GM12865 (cell line): ENCODE results near the gene SPDYC.
A peak's percentile ranks its signal among the peaks of the same experiment; 100 is the strongest.

Source experiments
- DNase-seq: peaks from one replicate; pipeline ENCODE4 v3.0.0; 2010; ENCODE audit warnings: low read depth
- H3K4me3 ChIP-seq: 2 replicates; pipeline ENCODE4 v1.5.1; 2011; ENCODE audit warnings: mild to moderate bottlenecking, low read depth, low read length, control low read depth
- TF ChIP-seq, protein P1 (sequence below): IDR thresholded peaks from 2 replicates; pipeline ENCODE4 v1.5.1; 2011; ENCODE audit warnings: low read length, control low read depth, low read depth, inconsistent platforms; ENCODE audit not compliant: insufficient read depth; ENCODE audit errors: missing control alignments

The SPDYC gene

DNA sequence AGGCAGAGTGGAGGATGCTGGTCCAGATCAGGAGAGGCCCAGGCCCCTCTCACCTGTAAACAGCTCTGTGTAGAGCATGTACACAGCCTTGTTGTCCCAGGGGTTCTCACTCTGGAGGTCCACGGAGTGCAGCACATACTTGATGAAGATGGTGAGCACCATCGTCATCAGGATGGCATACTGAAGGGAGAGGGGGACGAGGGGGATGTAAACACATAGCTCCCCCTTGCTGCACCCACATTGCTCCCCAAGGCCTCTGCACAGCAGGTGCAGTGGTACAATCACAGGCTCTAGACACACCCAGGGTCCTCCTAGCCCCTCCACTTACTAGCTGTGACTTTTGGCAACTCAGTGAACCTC is 38.6 kb upstream of the SPDYC start:
- TF ChIP-seq, protein P1, sequence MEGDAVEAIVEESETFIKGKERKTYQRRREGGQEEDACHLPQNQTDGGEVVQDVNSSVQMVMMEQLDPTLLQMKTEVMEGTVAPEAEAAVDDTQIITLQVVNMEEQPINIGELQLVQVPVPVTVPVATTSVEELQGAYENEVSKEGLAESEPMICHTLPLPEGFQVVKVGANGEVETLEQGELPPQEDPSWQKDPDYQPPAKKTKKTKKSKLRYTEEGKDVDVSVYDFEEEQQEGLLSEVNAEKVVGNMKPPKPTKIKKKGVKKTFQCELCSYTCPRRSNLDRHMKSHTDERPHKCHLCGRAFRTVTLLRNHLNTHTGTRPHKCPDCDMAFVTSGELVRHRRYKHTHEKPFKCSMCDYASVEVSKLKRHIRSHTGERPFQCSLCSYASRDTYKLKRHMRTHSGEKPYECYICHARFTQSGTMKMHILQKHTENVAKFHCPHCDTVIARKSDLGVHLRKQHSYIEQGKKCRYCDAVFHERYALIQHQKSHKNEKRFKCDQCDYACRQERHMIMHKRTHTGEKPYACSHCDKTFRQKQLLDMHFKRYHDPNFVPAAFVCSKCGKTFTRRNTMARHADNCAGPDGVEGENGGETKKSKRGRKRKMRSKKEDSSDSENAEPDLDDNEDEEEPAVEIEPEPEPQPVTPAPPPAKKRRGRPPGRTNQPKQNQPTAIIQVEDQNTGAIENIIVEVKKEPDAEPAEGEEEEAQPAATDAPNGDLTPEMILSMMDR: no peak
- DNase-seq: no peak
- no peak overlapping the region for H3K4me3 ChIP-seq

DNA sequence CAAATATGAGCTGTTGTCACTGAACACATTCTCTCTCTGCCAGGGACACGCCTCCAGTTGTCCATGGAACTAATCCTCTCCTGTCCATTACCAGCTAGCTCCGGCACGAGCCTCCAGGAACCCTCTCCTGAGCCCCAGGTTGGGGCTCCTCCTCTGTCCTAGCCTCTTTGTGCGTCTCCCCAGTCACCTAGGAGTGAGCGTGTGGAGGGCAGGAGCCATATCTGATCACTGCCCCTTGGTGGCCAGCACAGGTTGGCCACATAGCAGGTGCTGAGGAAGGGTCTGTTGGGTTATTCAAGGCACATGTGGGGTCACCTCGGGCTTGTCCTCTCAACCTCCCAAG is 38.2 kb upstream of the SPDYC start:
- TF ChIP-seq, protein P1: no peak
- no peak for DNase-seq
- peak overlapping the region; percentile 78 for H3K4me3 ChIP-seq

DNA sequence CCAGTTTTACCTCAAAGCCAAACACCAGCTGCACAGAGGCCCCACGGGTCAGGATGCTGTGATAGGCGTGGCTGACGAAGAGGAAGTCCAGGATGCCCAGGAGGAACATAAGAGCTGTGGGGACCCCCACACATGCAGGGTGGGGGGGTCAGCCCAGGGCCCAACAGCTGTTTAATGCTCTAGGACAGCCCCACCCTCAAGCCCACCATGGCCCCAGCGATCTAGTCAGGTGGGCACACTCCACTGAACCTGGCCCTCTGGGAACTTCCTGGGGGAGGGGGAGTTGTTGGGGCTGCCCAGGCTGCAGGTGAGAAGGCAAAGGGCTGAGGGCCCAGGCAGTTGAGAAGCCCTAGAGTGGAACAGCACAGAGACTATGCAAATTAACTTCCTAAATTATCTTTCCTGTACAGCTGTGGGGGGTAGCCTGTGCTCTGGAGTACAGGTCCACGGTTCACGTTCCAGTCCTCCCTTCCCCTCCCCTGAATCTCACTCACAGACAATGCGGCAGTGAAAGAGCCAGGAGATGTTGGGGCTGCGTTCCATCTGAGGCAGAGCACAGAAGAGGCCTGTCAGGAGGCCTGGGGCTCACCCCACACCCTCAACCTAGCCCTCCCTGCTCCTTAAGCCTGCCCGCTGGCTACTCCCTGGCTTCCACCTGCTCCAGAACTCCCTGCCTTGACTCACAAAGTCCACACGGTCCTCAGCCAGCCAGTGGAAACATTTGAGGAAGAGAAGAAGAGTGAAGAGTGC is 37.6 kb upstream of the SPDYC start:
- peak overlapping the region; percentile 78 for H3K4me3 ChIP-seq
- TF ChIP-seq, protein P1: no peak
- peak; percentile 82 for DNase-seq

- DNase-seq: peak; percentile 85
- TF ChIP-seq, protein P1: no peak
- peak overlapping the region; percentile 78 for H3K4me3 ChIP-seq
Measured at GRCh38 chr11:65132988-65133700, 36.9 kb upstream of the SPDYC start.

- no peak for DNase-seq
- TF ChIP-seq, protein P1: no peak
- H3K4me3 ChIP-seq: peak overlapping the region; percentile 78
Measured at GRCh38 chr11:65133724-65134123, 36.3 kb upstream of the SPDYC start.

DNA sequence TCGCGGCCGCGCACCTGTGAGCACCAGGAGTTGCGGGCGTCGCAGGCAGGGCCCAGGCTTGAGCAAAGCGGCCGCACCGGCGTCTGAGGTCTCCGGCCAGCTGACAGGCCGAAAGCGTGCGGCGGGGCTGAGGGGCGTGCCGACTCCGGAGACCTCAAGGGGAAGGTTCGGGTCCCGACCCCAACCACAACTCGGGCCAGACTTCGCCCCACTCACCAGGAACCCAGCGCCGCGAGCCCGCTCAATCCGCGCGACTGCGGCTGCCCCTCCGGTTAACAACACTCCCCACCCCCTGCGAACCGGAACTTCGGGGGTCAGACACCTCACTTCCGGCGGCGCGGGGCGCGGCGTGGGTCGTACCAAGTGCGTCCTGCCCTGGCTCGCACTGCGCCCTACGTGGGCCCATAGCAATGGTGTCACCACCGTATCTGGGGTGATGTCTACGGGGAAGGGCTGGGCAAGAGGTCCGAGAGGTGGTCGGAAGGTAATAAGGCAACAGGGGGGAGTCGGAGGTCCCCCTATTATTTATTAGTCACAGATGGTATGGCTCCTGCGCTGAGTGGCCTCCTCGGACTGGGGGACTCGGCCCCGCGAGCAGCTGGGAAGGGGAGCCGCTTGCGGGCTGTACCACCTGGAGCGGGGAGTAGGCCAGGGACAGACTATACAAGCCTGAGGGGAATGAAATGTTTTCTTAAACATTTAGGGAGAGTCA is 35.6 kb upstream of the SPDYC start, which contains the start of gene SYVN1:
SYVN1 (minus strand) TSS at position 280 of the 712 bp plus-strand sequence. CDS start 918 bp downstream, outside the sequence.
- DNase-seq: peak; percentile 94
- TF ChIP-seq, protein P1: no peak
- H3K4me3 ChIP-seq: peak within 1 kb of the TSS; percentile 78
